HepG2 (cell line): ENCODE data around the gene CAT. TPM values are rescaled to one million over a fixed set of nuclear protein-coding genes. Genes with fewer than 3 reads are reported as not detected.

ENCODE experiments used
- AGO1 ChIP-seq: fragments of 200-400 bp; formaldehyde crosslinking; IDR thresholded peaks from 2 replicates; pipeline ENCODE4 v1.6.1; 2017; ENCODE audit warnings: mild to moderate bottlenecking, low read depth, low read length, moderate library complexity; ENCODE audit not compliant: poor library complexity, severe bottlenecking
- BORCS8-MEF2B ChIP-seq: sonication (generic); formaldehyde crosslinking; IDR thresholded peaks from 2 replicates; pipeline ENCODE4 v1.8.0; 2022; ENCODE audit warnings: mild to moderate bottlenecking, missing genetic modification reagents
- CAMTA2 ChIP-seq: sonication (generic); formaldehyde crosslinking; IDR thresholded peaks from 2 replicates; pipeline ENCODE4 v1.4.0; 2020; ENCODE audit warnings: mild to moderate bottlenecking, missing genetic modification reagents, borderline replicate concordance
- GABPB1 ChIP-seq: IDR thresholded peaks from 2 replicates; pipeline ENCODE4 v1.6.1; 2016; ENCODE audit warnings: mild to moderate bottlenecking, missing genetic modification reagents, moderate library complexity, missing compliant biosample characterization
- HDAC6 ChIP-seq: fragments of 200-600 bp; sonication (generic); IDR thresholded peaks from 2 replicates; pipeline ENCODE4 v1.7.0; 2017; ENCODE audit warnings: mild to moderate bottlenecking, antibody characterized with exemption, low read length, low read depth
- KDM4B ChIP-seq: sonication (generic); formaldehyde crosslinking; IDR thresholded peaks from 2 replicates; pipeline ENCODE4 v1.4.0; 2020; ENCODE audit warnings: missing genetic modification reagents
- MTF2 ChIP-seq: sonication (generic); formaldehyde crosslinking; IDR thresholded peaks from 2 replicates; pipeline ENCODE4 v1.5.0; 2020; ENCODE audit warnings: missing genetic modification reagents, borderline replicate concordance
- MYC ChIP-seq: sonication (generic); formaldehyde crosslinking; IDR thresholded peaks from 2 replicates; pipeline ENCODE4 v1.9.0; 2021; ENCODE audit warnings: missing genetic modification reagents, borderline replicate concordance
- PITX1 ChIP-seq: sonication (generic); formaldehyde crosslinking; IDR thresholded peaks from 2 replicates; pipeline ENCODE4 v1.5.1; 2020; ENCODE audit warnings: mild to moderate bottlenecking, missing genetic modification reagents
- REL ChIP-seq: sonication (generic); formaldehyde crosslinking; conservative IDR thresholded peaks from 2 replicates; pipeline ENCODE4 v1.8.0; 2022; ENCODE audit warnings: mild to moderate bottlenecking, missing genetic modification reagents, moderate library complexity
- REXO4 ChIP-seq: sonication (generic); formaldehyde crosslinking; IDR thresholded peaks from 2 replicates; pipeline ENCODE4 v1.8.0; 2022; ENCODE audit warnings: missing genetic modification reagents, mild to moderate bottlenecking, borderline replicate concordance
- ZFP41 ChIP-seq: sonication (generic); formaldehyde crosslinking; IDR thresholded peaks from 2 replicates; pipeline ENCODE4 v1.4.0; 2020; ENCODE audit warnings: mild to moderate bottlenecking, missing genetic modification reagents, borderline replicate concordance
- ZFX ChIP-seq: sonication (generic); formaldehyde crosslinking; IDR thresholded peaks from 2 replicates; pipeline ENCODE4 v1.4.0; 2020; ENCODE audit warnings: mild to moderate bottlenecking, low read depth, missing genetic modification reagents, moderate library complexity
- ZNF136 ChIP-seq: sonication (generic); formaldehyde crosslinking; IDR thresholded peaks from 2 replicates; pipeline ENCODE4 v1.8.1; 2022; ENCODE audit warnings: low read depth, mild to moderate bottlenecking, moderate library complexity, missing genetic modification reagents
- ZNF44 ChIP-seq: sonication (generic); formaldehyde crosslinking; IDR thresholded peaks from 2 replicates; pipeline ENCODE4 v1.5.1; 2020; ENCODE audit warnings: mild to moderate bottlenecking, missing genetic modification reagents
- ZNF567 ChIP-seq: sonication (generic); formaldehyde crosslinking; IDR thresholded peaks from 2 replicates; pipeline ENCODE4 v1.8.1; 2023; ENCODE audit warnings: mild to moderate bottlenecking, missing genetic modification reagents, borderline replicate concordance
- ZNF619 ChIP-seq: sonication (generic); formaldehyde crosslinking; IDR thresholded peaks from 2 replicates; pipeline ENCODE4 v1.4.0; 2020; ENCODE audit warnings: mild to moderate bottlenecking, missing genetic modification reagents
- polyA plus RNA-seq, 8 experiments: library from polyadenylated mRNA; depleted of rRNA in 3 of 8; stranded (reverse) in 7 of 8; unstranded in 1 of 8; fragments of >200 nt; fragmentation: Illumina TruSeq in 4 of 8; extraction: Trizol in 4 of 8; gene quantifications; 2 replicates each; pipeline versions ENCODE4 v1.2.1 to v1.2.3, GENCODE V29; 2011 to 2016; ENCODE audit warnings: low read depth in 4 of 8, missing spikeins in 1 of 8, mixed read lengths in 1 of 8; ENCODE audit not compliant: insufficient read depth in 1 of 8
- total RNA-seq, 5 experiments: library from RNA; depleted of rRNA; stranded (reverse); fragments of >200 nt; fragmentation: Illumina TruSeq; extraction: Trizol; gene quantifications; 2 replicates each; pipeline ENCODE4 v1.2.3, GENCODE V29; 2016; ENCODE audit warnings: low read depth in 1 of 5
- TF ChIP-seq, protein P1 (sequence below): sonication (generic); formaldehyde crosslinking; IDR thresholded peaks from 2 replicates; pipeline ENCODE4 v1.4.0; 2020; ENCODE audit warnings: missing genetic modification reagents, borderline replicate concordance
- TF ChIP-seq, protein P2 (sequence below): sonication (generic); formaldehyde crosslinking; IDR thresholded peaks from 2 replicates; pipeline ENCODE4 v1.4.0; 2020; ENCODE audit warnings: mild to moderate bottlenecking, missing genetic modification reagents
- TF ChIP-seq, protein P3 (sequence below): IDR thresholded peaks from 2 replicates; pipeline ENCODE4 v1.6.1; 2012; ENCODE audit warnings: low read depth, low read length, improper control_type of control experiment

Gene CAT
- total and polyA plus RNA-seq, 2 of the 13 experiments (the other 11 are each of a cell fraction or from before 2014, with no cell fraction given): 107 to 136 TPM

DNA sequence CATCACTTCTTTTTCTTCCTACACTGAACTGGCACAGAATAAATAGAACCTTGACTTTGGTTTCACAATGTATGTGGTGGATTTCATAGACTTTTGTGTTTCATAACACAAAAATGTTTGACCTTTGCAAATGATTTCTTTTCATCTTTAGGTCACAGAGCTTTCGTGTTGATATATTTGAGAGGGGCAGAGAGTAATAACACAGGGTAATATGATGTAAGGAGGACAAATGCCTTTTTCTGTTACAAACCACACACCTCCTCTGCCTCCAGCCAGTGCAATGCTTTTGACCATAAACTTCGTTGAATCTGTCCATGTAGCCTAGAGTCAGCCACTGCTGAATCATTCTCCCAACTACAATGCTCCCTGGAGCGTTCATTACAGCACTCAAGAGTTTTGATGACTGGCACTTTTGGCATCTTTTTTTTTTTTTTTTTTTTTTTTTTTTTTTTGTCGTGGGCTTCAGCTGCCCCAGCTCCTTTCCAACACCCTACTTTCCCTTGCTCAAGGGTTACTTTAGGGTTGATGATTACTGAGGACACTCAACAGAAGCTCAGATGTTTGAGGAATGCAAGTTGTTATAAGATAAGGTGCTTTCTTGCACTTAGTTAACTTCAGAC, 11.4 kb upstream of the CAT start (continued):
- TF ChIP-seq, protein P1, sequence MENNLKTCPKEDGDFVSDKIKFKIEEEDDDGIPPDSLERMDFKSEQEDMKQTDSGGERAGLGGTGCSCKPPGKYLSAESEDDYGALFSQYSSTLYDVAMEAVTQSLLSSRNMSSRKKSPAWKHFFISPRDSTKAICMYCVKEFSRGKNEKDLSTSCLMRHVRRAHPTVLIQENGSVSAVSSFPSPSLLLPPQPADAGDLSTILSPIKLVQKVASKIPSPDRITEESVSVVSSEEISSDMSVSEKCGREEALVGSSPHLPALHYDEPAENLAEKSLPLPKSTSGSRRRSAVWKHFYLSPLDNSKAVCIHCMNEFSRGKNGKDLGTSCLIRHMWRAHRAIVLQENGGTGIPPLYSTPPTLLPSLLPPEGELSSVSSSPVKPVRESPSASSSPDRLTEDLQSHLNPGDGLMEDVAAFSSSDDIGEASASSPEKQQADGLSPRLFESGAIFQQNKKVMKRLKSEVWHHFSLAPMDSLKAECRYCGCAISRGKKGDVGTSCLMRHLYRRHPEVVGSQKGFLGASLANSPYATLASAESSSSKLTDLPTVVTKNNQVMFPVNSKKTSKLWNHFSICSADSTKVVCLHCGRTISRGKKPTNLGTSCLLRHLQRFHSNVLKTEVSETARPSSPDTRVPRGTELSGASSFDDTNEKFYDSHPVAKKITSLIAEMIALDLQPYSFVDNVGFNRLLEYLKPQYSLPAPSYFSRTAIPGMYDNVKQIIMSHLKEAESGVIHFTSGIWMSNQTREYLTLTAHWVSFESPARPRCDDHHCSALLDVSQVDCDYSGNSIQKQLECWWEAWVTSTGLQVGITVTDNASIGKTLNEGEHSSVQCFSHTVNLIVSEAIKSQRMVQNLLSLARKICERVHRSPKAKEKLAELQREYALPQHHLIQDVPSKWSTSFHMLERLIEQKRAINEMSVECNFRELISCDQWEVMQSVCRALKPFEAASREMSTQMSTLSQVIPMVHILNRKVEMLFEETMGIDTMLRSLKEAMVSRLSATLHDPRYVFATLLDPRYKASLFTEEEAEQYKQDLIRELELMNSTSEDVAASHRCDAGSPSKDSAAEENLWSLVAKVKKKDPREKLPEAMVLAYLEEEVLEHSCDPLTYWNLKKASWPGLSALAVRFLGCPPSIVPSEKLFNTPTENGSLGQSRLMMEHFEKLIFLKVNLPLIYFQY: peak; percentile 57
- no peak for TF ChIP-seq CAMTA2 (CRISPR knock-in tag)
- no peak for TF ChIP-seq HDAC6
- TF ChIP-seq ZNF44: no peak
- TF ChIP-seq PITX1 (CRISPR knock-in tag): no peak
- 0 out of 2 replicates have a peak, but pooled peaks have one; percentile 21 for TF ChIP-seq KDM4B
- TF ChIP-seq ZNF567 (CRISPR knock-in tag): no peak
- TF ChIP-seq MTF2 (CRISPR knock-in tag): no peak
- TF ChIP-seq ZNF136 (CRISPR knock-in tag): no peak
- TF ChIP-seq AGO1: no peak
- no peak for TF ChIP-seq MYC (CRISPR knock-in tag)
- TF ChIP-seq BORCS8-MEF2B (CRISPR knock-in tag): no peak
- TF ChIP-seq ZFP41 (CRISPR knock-in tag): no peak
- TF ChIP-seq REXO4 (CRISPR knock-in tag): no peak
- no peak for TF ChIP-seq GABPB1
- no peak for TF ChIP-seq REL (CRISPR knock-in tag)
- TF ChIP-seq, protein P2, sequence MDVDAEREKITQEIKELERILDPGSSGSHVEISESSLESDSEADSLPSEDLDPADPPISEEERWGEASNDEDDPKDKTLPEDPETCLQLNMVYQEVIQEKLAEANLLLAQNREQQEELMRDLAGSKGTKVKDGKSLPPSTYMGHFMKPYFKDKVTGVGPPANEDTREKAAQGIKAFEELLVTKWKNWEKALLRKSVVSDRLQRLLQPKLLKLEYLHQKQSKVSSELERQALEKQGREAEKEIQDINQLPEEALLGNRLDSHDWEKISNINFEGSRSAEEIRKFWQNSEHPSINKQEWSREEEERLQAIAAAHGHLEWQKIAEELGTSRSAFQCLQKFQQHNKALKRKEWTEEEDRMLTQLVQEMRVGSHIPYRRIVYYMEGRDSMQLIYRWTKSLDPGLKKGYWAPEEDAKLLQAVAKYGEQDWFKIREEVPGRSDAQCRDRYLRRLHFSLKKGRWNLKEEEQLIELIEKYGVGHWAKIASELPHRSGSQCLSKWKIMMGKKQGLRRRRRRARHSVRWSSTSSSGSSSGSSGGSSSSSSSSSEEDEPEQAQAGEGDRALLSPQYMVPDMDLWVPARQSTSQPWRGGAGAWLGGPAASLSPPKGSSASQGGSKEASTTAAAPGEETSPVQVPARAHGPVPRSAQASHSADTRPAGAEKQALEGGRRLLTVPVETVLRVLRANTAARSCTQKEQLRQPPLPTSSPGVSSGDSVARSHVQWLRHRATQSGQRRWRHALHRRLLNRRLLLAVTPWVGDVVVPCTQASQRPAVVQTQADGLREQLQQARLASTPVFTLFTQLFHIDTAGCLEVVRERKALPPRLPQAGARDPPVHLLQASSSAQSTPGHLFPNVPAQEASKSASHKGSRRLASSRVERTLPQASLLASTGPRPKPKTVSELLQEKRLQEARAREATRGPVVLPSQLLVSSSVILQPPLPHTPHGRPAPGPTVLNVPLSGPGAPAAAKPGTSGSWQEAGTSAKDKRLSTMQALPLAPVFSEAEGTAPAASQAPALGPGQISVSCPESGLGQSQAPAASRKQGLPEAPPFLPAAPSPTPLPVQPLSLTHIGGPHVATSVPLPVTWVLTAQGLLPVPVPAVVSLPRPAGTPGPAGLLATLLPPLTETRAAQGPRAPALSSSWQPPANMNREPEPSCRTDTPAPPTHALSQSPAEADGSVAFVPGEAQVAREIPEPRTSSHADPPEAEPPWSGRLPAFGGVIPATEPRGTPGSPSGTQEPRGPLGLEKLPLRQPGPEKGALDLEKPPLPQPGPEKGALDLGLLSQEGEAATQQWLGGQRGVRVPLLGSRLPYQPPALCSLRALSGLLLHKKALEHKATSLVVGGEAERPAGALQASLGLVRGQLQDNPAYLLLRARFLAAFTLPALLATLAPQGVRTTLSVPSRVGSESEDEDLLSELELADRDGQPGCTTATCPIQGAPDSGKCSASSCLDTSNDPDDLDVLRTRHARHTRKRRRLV (CRISPR knock-in tag): no peak
- no peak for TF ChIP-seq ZNF619 (CRISPR knock-in tag)
- TF ChIP-seq ZFX: no peak
- TF ChIP-seq, protein P3, sequence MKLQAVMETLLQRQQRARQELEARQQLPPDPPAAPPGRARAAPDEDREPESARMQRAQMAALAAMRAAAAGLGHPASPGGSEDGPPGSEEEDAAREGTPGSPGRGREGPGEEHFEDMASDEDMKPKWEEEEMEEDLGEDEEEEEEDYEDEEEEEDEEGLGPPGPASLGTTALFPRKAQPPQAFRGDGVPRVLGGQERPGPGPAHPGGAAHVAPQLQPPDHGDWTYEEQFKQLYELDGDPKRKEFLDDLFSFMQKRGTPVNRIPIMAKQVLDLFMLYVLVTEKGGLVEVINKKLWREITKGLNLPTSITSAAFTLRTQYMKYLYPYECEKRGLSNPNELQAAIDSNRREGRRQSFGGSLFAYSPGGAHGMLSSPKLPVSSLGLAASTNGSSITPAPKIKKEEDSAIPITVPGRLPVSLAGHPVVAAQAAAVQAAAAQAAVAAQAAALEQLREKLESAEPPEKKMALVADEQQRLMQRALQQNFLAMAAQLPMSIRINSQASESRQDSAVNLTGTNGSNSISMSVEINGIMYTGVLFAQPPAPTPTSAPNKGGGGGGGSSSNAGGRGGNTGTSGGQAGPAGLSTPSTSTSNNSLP: peak; percentile 73
